SK-N-SH treated with all-trans-retinoic acid at 6 μM for 48 hours (cell line): ENCODE data around the gene USP27X.
A peak's percentile ranks its signal among the peaks of the same experiment; 100 is the strongest.

Experiments
- ATAC-seq: fragments of 200-7000 bp; cut with Tn5 transposase; 3 replicates; pipeline ENCODE4 v1.9.1; 2020; ENCODE audit warnings: mild to moderate bottlenecking, moderate library complexity
- ARNTL ChIP-seq: fragments of 450-650 bp; formaldehyde crosslinking; IDR thresholded peaks from 2 replicates; pipeline ENCODE4 v1.5.0; 2020; ENCODE audit warnings: low read depth, mild to moderate bottlenecking, moderate library complexity, borderline replicate concordance
- BACH2 ChIP-seq: fragments of 250-450 bp; sonication (Bioruptor Pico); IDR thresholded peaks from 2 replicates; pipeline ENCODE4 v1.9.0; 2021; ENCODE audit warnings: mild to moderate bottlenecking, borderline replicate concordance
- CSDC2 ChIP-seq: fragments of 250-450 bp; sonication (Bioruptor Pico); IDR thresholded peaks from 2 replicates; pipeline ENCODE4 v1.5.0; 2020; ENCODE audit warnings: mild to moderate bottlenecking, moderate library complexity
- ESRRG ChIP-seq: fragments of 250-450 bp; sonication (Bioruptor Pico); IDR thresholded peaks from 2 replicates; pipeline ENCODE4 v1.6.1; 2021; ENCODE audit warnings: mild to moderate bottlenecking
- GLIS3 ChIP-seq: fragments of 250-450 bp; sonication (Bioruptor Pico); IDR thresholded peaks from 2 replicates; pipeline ENCODE4 v1.5.0; 2020; ENCODE audit warnings: mild to moderate bottlenecking, moderate library complexity
- OSR1 ChIP-seq: fragments of 250-450 bp; sonication (Bioruptor Pico); IDR thresholded peaks from 2 replicates; pipeline ENCODE4 v1.8.0; 2022; ENCODE audit warnings: moderate library complexity, mild to moderate bottlenecking, inconsistent platforms
- PPARA ChIP-seq: fragments of 250-450 bp; sonication (Bioruptor Pico); IDR thresholded peaks from 2 replicates; pipeline ENCODE4 v1.5.0; 2020; ENCODE audit warnings: mild to moderate bottlenecking, borderline replicate concordance
- RARB ChIP-seq: fragments of 250-450 bp; sonication (Bioruptor Pico); IDR thresholded peaks from 2 replicates; pipeline ENCODE4 v1.8.0; 2021; ENCODE audit warnings: mild to moderate bottlenecking, moderate library complexity
- SNAI2 ChIP-seq: fragments of 250-450 bp; sonication (Bioruptor Pico); IDR thresholded peaks from 2 replicates; pipeline ENCODE4 v1.5.0; 2020; ENCODE audit warnings: mild to moderate bottlenecking, moderate library complexity
- TCF4 ChIP-seq: fragments of 250-450 bp; sonication (Bioruptor Pico); IDR thresholded peaks from 2 replicates; pipeline ENCODE4 v1.8.0; 2021; ENCODE audit warnings: mild to moderate bottlenecking, moderate library complexity, borderline replicate concordance
- TOX ChIP-seq: fragments of 250-450 bp; sonication (Bioruptor Pico); IDR thresholded peaks from 2 replicates; pipeline ENCODE4 v1.8.0; 2021; ENCODE audit warnings: mild to moderate bottlenecking, moderate library complexity, borderline replicate concordance
- ZC3H10 ChIP-seq: fragments of 250-450 bp; sonication (Bioruptor Pico); IDR thresholded peaks from 2 replicates; pipeline ENCODE4 v1.5.1; 2021; ENCODE audit warnings: mild to moderate bottlenecking, moderate library complexity
- ZNF565 ChIP-seq: fragments of 450-650 bp; formaldehyde crosslinking; conservative IDR thresholded peaks from 2 replicates; pipeline ENCODE4 v1.5.0; 2020; ENCODE audit warnings: low read depth, mild to moderate bottlenecking, moderate library complexity
- ZNF70 ChIP-seq: fragments of 450-650 bp; formaldehyde crosslinking; IDR thresholded peaks from 2 replicates; pipeline ENCODE4 v1.5.0; 2020; ENCODE audit warnings: mild to moderate bottlenecking, moderate library complexity
- ZNF8 ChIP-seq: fragments of 450-650 bp; formaldehyde crosslinking; IDR thresholded peaks from 2 replicates; pipeline ENCODE4 v1.5.0; 2020; ENCODE audit warnings: mild to moderate bottlenecking, moderate library complexity
- TF ChIP-seq, protein P1 (sequence below): fragments of 250-450 bp; sonication (Bioruptor Pico); IDR thresholded peaks from 2 replicates; pipeline ENCODE4 v1.5.1; 2021; ENCODE audit warnings: mild to moderate bottlenecking, moderate library complexity
- TF ChIP-seq, protein P2 (sequence below): fragments of 250-450 bp; sonication (Bioruptor Pico); IDR thresholded peaks from 2 replicates; pipeline ENCODE4 v1.8.0; 2021; ENCODE audit warnings: low read depth, mild to moderate bottlenecking, moderate library complexity, borderline replicate concordance
- TF ChIP-seq, protein P3 (sequence below): fragments of 250-450 bp; sonication (Bioruptor Pico); IDR thresholded peaks from 2 replicates; pipeline ENCODE4 v1.5.0; 2020; ENCODE audit warnings: mild to moderate bottlenecking, moderate library complexity
- TF ChIP-seq, protein P4 (sequence below): fragments of 250-450 bp; sonication (Bioruptor Pico); IDR thresholded peaks from 2 replicates; pipeline ENCODE4 v1.8.0; 2020; ENCODE audit warnings: mild to moderate bottlenecking, moderate library complexity, borderline replicate concordance

USP27X gene

DNA sequence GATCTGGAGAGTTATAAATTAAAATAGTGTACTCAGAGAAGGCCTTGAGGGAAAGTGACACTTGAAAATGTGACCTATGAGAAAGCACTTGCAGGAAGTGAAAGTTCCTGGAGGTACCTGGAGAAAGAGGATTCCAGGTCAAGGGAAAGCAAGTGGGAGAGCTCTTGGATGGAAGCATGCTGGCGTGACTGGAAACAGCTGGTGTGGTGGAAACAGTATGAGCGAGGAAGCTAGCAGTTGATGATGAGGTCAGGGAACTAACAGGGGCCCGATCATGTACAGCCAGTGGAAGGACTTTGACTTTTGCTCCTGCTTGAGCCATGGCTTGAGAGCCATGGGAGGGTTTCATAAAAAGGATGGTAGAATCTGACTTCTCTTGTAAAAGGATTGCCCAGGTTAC, 33.6 kb downstream of the USP27X start (continued):
- TF ChIP-seq, protein P1, sequence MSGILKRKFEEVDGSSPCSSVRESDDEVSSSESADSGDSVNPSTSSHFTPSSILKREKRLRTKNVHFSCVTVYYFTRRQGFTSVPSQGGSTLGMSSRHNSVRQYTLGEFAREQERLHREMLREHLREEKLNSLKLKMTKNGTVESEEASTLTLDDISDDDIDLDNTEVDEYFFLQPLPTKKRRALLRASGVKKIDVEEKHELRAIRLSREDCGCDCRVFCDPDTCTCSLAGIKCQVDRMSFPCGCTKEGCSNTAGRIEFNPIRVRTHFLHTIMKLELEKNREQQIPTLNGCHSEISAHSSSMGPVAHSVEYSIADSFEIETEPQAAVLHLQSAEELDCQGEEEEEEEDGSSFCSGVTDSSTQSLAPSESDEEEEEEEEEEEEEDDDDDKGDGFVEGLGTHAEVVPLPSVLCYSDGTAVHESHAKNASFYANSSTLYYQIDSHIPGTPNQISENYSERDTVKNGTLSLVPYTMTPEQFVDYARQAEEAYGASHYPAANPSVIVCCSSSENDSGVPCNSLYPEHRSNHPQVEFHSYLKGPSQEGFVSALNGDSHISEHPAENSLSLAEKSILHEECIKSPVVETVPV (CRISPR knock-in tag), result no peak
- no peak for TF ChIP-seq GLIS3
- no peak for TF ChIP-seq TCF4 (CRISPR knock-in tag)

DNA sequence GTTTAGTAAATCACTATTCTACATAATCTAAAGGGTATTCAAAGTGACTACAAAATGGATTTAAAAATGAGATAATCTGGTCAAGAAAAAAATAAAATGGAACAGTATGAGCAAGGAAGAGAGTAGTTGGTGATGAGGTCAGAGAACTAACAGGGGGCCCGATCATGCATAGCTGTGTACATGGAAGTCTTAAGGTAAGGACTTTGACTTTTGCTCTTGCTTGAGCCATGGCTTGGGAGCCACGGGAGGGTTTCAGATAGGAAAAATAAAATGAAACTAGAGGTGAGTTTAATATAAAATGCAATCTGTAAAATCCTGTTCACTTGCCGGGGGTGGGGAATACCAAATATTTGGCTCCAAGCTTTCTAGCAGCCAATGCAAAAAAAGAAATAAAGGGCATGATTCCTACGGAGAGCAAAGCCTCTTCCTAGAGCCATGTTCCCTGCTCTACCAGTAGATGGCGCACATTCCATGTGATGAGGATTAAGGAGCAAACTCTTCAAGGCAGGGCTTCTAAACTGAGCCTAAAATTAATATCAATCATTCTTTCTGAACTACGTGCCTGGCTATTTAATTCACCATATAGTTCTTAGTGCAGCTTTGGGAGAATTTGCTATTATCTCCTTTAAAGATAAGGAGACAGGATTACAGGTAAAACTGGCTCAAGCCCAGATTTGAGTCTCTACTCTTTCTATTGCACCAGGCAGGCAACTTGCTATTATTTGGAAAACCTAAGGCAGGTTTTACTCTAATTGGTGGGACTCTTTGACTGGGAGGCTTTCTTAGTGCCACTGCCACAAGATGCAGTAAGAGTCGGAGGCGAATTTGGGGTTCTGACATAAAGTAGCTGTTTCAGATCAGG, 36.3 kb downstream of the USP27X start:
- TF ChIP-seq ESRRG (no peak), GLIS3 (no peak), ARNTL (no peak), RARB (CRISPR knock-in tag) (no peak), ZNF70 (CRISPR knock-in tag) (no peak), BACH2 (CRISPR knock-in tag) (no peak), ZNF565 (CRISPR knock-in tag) (no peak), ZNF8 (CRISPR knock-in tag) (no peak), ZC3H10 (no peak), TOX (CRISPR knock-in tag) (no peak), CSDC2 (CRISPR knock-in tag) (no peak), TCF4 (CRISPR knock-in tag) (no peak)
- TF ChIP-seq, protein P2, sequence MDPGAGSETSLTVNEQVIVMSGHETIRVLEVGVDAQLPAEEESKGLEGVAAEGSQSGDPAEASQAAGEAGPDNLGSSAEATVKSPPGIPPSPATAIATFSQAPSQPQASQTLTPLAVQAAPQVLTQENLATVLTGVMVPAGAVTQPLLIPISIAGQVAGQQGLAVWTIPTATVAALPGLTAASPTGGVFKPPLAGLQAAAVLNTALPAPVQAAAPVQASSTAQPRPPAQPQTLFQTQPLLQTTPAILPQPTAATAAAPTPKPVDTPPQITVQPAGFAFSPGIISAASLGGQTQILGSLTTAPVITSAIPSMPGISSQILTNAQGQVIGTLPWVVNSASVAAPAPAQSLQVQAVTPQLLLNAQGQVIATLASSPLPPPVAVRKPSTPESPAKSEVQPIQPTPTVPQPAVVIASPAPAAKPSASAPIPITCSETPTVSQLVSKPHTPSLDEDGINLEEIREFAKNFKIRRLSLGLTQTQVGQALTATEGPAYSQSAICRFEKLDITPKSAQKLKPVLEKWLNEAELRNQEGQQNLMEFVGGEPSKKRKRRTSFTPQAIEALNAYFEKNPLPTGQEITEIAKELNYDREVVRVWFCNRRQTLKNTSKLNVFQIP (CRISPR knock-in tag), result no peak
- TF ChIP-seq, protein P1 (CRISPR knock-in tag), result no peak
- ATAC-seq, result peak; percentile 98

DNA sequence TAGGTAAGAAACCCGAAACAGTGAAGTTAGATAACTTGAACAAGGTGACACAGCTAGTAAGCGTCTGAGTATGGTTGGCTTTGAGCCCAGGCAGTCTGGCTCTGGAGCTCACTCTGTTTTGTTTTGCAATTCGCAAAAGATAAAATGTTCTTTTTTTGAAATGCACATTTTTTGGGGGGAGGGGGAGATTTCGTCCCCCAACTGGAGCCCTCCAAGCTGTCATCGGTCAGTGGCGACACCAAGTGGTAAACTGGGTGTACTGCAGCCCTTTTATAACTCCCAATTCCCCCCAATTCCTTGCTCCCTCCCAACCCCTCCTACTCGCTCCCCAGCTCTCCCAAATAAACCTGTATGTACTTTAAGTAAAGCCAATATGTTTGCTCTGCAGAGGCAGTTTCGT, 40.3 kb downstream of the USP27X start:
- no peak for ATAC-seq
- TF ChIP-seq PPARA (CRISPR knock-in tag) (no peak), OSR1 (CRISPR knock-in tag) (no peak), TOX (CRISPR knock-in tag) (no peak), SNAI2 (no peak), ZNF70 (CRISPR knock-in tag) (no peak), ZNF565 (CRISPR knock-in tag) (no peak), RARB (CRISPR knock-in tag) (no peak), ARNTL (no peak), TCF4 (CRISPR knock-in tag) (no peak)
- TF ChIP-seq, protein P1 (CRISPR knock-in tag), result no peak
- TF ChIP-seq, protein P3, sequence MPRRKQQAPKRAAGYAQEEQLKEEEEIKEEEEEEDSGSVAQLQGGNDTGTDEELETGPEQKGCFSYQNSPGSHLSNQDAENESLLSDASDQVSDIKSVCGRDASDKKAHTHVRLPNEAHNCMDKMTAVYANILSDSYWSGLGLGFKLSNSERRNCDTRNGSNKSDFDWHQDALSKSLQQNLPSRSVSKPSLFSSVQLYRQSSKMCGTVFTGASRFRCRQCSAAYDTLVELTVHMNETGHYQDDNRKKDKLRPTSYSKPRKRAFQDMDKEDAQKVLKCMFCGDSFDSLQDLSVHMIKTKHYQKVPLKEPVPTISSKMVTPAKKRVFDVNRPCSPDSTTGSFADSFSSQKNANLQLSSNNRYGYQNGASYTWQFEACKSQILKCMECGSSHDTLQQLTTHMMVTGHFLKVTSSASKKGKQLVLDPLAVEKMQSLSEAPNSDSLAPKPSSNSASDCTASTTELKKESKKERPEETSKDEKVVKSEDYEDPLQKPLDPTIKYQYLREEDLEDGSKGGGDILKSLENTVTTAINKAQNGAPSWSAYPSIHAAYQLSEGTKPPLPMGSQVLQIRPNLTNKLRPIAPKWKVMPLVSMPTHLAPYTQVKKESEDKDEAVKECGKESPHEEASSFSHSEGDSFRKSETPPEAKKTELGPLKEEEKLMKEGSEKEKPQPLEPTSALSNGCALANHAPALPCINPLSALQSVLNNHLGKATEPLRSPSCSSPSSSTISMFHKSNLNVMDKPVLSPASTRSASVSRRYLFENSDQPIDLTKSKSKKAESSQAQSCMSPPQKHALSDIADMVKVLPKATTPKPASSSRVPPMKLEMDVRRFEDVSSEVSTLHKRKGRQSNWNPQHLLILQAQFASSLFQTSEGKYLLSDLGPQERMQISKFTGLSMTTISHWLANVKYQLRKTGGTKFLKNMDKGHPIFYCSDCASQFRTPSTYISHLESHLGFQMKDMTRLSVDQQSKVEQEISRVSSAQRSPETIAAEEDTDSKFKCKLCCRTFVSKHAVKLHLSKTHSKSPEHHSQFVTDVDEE (CRISPR knock-in tag), result no peak
- TF ChIP-seq, protein P2 (CRISPR knock-in tag), result no peak
- TF ChIP-seq, protein P4, sequence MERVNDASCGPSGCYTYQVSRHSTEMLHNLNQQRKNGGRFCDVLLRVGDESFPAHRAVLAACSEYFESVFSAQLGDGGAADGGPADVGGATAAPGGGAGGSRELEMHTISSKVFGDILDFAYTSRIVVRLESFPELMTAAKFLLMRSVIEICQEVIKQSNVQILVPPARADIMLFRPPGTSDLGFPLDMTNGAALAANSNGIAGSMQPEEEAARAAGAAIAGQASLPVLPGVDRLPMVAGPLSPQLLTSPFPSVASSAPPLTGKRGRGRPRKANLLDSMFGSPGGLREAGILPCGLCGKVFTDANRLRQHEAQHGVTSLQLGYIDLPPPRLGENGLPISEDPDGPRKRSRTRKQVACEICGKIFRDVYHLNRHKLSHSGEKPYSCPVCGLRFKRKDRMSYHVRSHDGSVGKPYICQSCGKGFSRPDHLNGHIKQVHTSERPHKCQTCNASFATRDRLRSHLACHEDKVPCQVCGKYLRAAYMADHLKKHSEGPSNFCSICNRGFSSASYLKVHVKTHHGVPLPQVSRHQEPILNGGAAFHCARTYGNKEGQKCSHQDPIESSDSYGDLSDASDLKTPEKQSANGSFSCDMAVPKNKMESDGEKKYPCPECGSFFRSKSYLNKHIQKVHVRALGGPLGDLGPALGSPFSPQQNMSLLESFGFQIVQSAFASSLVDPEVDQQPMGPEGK (CRISPR knock-in tag), result no peak
